ENCODE measurements around the gene CCDC183.

- TF ChIP-seq CTCF (conservative IDR thresholded peaks at IDR 0.05): no peak
- TF ChIP-seq ZFX (IDR thresholded peaks at IDR 0.05): no peak
Measured at GRCh38 chr9:136771907-136772415, 24.2 kb upstream of the CCDC183 start.

Data from C4-2B (cell line).